Heart left ventricle (tissue), 16 donors: ENCODE results near the gene PHF1. TPM values are rescaled to one million over a fixed set of nuclear protein-coding genes. Genes with fewer than 3 reads are reported as not detected.

ENCODE experiments used
- ATAC-seq, 4 donors: fragments of 200-7000 bp; cut with Tn5 transposase; one replicate each; pipeline ENCODE4 v1.9.1; 2020 to 2022; ENCODE audit warnings: moderate library complexity in 4 of 4, mild to moderate bottlenecking in 3 of 4, moderate number of reproducible peaks in 1 of 4
- DNase-seq, 5 donors: peaks; one replicate each; pipeline ENCODE4 v3.0.0-alpha.2; 2020
- H3K27ac ChIP-seq, 12 donors: fragments of 200-600 bp; sonication (generic) in 4 of 12; one replicate each; pipeline versions ENCODE4 v1.5.0 to v1.8.0; 2016 to 2022; ENCODE audit warnings: mild to moderate bottlenecking in 2 of 12
- H3K27me3 ChIP-seq, 9 donors: fragments of 200-600 bp; sonication (generic) in 2 of 9; one replicate each; pipeline versions ENCODE4 v1.5.1 to v1.8.0; 2016 to 2022; ENCODE audit warnings: mild to moderate bottlenecking in 3 of 9
- H3K36me3 ChIP-seq, 9 donors: fragments of 200-600 bp; sonication (generic) in 2 of 9; one replicate each; pipeline versions ENCODE4 v1.5.0 to v1.8.0; 2018 to 2022; ENCODE audit warnings: mild to moderate bottlenecking in 2 of 9
- H3K4me1 ChIP-seq, 12 donors: fragments of 200-600 bp; sonication (generic) in 4 of 12; one replicate each; pipeline versions ENCODE4 v1.5.0 to v1.8.0; 2016 to 2022; ENCODE audit warnings: mild to moderate bottlenecking in 3 of 12
- H3K4me3 ChIP-seq, 12 donors: fragments of 200-600 bp; sonication (generic) in 4 of 12; one replicate each; pipeline versions ENCODE4 v1.5.0 to v1.8.0; 2017 to 2022; ENCODE audit warnings: mild to moderate bottlenecking in 9 of 12, moderate library complexity in 4 of 12
- H3K9me3 ChIP-seq, 12 donors: fragments of 200-600 bp; sonication (generic) in 4 of 12; one replicate each; pipeline versions ENCODE4 v1.5.0 to v1.8.0; 2016 to 2022; ENCODE audit warnings: mild to moderate bottlenecking in 1 of 12
- CTCF ChIP-seq, 12 donors: fragments of 200-600 bp; sonication (generic) in 4 of 12; IDR thresholded peaks; one replicate each; pipeline versions ENCODE4 v1.5.0 to v1.8.0; 2018 to 2022; ENCODE audit warnings: antibody characterized with exemption in 12 of 12, mild to moderate bottlenecking in 5 of 12
- POLR2A ChIP-seq, 2 donors: fragments of 450-650 bp; IDR thresholded peaks; one replicate each; pipeline ENCODE4 v1.6.1; 2017; ENCODE audit warnings: antibody characterized with exemption in 2 of 2, mild to moderate bottlenecking in 2 of 2, moderate library complexity in 2 of 2
- WGBS, 4 donors: extraction: QIAGEN DNeasy Blood & Tissue Kit in 2 of 4; methylation state at CpG; one replicate each; pipeline versions ENCODE4 v1.1.5 to v1.1.7; 2013 to 2018; 5-methylcytosine and 5-hydroxymethylcytosine counted together
- intact Hi-C, 10 donors: fragments of 100-400 bp; cut with DNase I; formaldehyde crosslinking; loops; one replicate each; pipeline versions ENCODE4 v1.11.1 to v1.14.2; 2022
- polyA plus RNA-seq, 2 donors: library from polyadenylated mRNA; stranded (reverse); fragments of 200-250 nt; gene quantifications; one replicate each; pipeline ENCODE4 v1.2.3, GENCODE V29; 2013
- total RNA-seq, 9 donors: library from RNA; depleted of rRNA in 2 of 9; stranded (reverse); fragments of >200 nt in 2 of 9; fragmentation: NEBNext Ultra II Directional in 3 of 9; extraction: Animal tissue kit (Norgen Biotek cat#: 25700) in 3 of 9; gene quantifications; one replicate each; pipeline versions ENCODE4 v1.1.0 to v1.2.4, GENCODE V29; 2016 to 2023
- donor health status: ischemic (EF 13 %, LVEDD 7.1; RV severe dilation, severe dysfunction).
- donor health status: healthy with polysubstance abuse.
- donor health status: DM: no; HTN: yes; CAD: no.
- donor health status: DM: no; HTN: no; CAD: no.
- donor health status: ischemic (EF 25% LVEDD 6.9; RV normal size, moderate dysfunction).
- donor health status: ischemic (EF 25% LVEDD 5.7; RV mildly dilated, moderate dysfunction).
- donor health status: healthy.
- donor health status: DM: yes; HTN: yes; CAD: no.
- donor health status: ischemic (EF 35%, LVEDD 5.7; RV mildly dilated, moderate dysfunction).
- donor health status: nonischemic (EF 11% LVEDD 7.7; RV severe dilation, severe dysfunction).
- donor health status: DM: yes; HTN: yes; CAD: no.
- donor health status: PGD.
- donor health status: ischemic (EF 29% LVEDD 5.4; RV normal size, mild dysfunction).
- donor health status: nonischemic (EF 23%, LVEDD 6.1; RV moderate dilation, normal function).

PHF1 gene
- total and polyA plus RNA-seq, 11 donors = 43.0 to 82.1 (median 50.0) TPM

GRCh38 chr6:33452496-33452895 lies 41.7 kb downstream of the PHF1 start:
- no peak overlapping the region for H3K4me3 ChIP-seq
- DNase-seq = no peak
- intact Hi-C loops = loop anchor here in 1 of 10 donors (5.0 kb wide), 1 partner anchor 120 kb away; no protein-coding TSS in a partner anchor
- peaks cover 0 to 29% (median 17%) of the 10 kb centered on the region in 9 donors for H3K36me3 ChIP-seq
- ATAC-seq = no peak
- TF ChIP-seq POLR2A (IDR thresholded peaks at IDR 0.05) = no peak
- H3K27ac ChIP-seq = peak overlapping the region in 1 of 12 donors; percentile 86
- H3K4me1 ChIP-seq = peaks cover 0 to 39% (median 17%) of the 10 kb centered on the region in 12 donors
- H3K9me3 ChIP-seq = no peaks in the 10 kb centered on the region
- 88 to 94% (median 92%) methylated on average over 2 to 4 of the region's 4 CpGs for WGBS, 4 donors
- H3K27me3 ChIP-seq = no peaks in the 10 kb centered on the region

DNA sequence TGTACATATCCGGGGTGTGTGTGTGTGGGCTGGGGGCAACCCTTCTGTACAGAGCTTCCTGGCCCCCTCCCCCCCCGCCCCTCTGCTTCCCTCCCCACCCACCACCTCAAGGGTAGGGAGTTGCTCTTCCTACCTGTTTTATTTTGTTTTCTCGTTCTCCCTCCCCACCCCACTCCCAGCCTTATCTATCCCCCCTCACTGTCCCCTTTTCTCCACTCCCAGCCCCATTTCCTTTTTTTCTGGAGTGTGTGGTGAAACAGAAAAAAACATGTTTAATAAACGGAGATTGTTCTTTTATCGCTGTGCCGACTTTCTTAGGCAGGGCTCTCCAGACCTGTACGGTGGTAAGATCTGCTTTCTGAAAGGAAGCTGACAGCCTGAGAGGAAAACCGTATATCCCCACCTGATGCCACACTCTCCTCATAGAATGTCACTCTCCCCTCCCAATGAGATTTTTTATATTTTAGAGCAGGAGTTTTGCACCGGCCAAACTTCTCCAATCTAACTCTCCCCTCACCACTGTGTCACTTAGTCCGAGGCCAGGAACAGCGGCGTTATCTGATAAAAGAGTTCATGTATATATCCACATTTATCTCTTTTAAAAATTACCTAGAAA lies 42.7 kb downstream of the PHF1 start:
- no peaks in the 10 kb centered on the region for H3K27me3 ChIP-seq
- no peak for DNase-seq
- H3K4me3 ChIP-seq = peak overlapping the region; percentile 71 to 99 (median 88)
- no peaks in the 10 kb centered on the region for H3K9me3 ChIP-seq
- H3K36me3 ChIP-seq = peaks cover 0 to 22% (median 10%) of the 10 kb centered on the region in 9 donors
- H3K27ac ChIP-seq = peak overlapping the region; percentile 21 to 88 (median 86)
- 4 to 6% (median 5%) methylated on average over 12 of the region's 12 CpGs for WGBS, 4 donors
- no peak for TF ChIP-seq POLR2A (IDR thresholded peaks at IDR 0.05)
- no peak for TF ChIP-seq CTCF (IDR thresholded peaks at IDR 0.05)
- peaks cover 0 to 39% (median 17%) of the 10 kb centered on the region in 12 donors for H3K4me1 ChIP-seq
- ATAC-seq = no peak
- intact Hi-C loops = loop anchor here in 2 of 10 donors (1.0 to 5.0 kb wide), 3 partner anchors 43 to 119 kb away; partner anchors contain the start of gene KIFC1 (in 1 of the 2)

GRCh38 chr6:33454009-33454946 lies 43.5 kb downstream of the PHF1 start, which contains the start of gene ZBTB9:
TSS of gene ZBTB9 (plus strand) at chr6:33454576. CDS start at chr6:33455101, 525 bp downstream.
- Histone ChIP-seq H3K27ac (peak within 1 kb of the TSS; percentile 21 to 88 (median 86)), H3K36me3 (peaks cover 0 to 22% (median 7%) of the 10 kb centered on the region in 9 donors), H3K9me3 (no peaks in the 10 kb centered on the region), H3K4me3 (peak within 1 kb of the TSS; percentile 71 to 99 (median 88)), H3K4me1 (peaks cover 0 to 39% (median 17%) of the 10 kb centered on the region in 12 donors), H3K27me3 (no peaks in the 10 kb centered on the region)
- intact Hi-C loops = loop anchor here in 2 of 10 donors (1.0 to 5.0 kb wide), 3 partner anchors 44 to 118 kb away; partner anchors contain the start of gene KIFC1 (in 1 of the 2)
- ATAC-seq (peak; percentile 99 to 100 (median 100)), DNase-seq (peak; percentile 96 to 98 (median 97))
- TF ChIP-seq POLR2A (IDR thresholded peaks at IDR 0.05) (peak; percentile 83 to 96), CTCF (IDR thresholded peaks at IDR 0.05) (no peak)
- WGBS, 4 donors = 0 to 1% (median 1%) methylated on average over 24 to 65 of the region's 65 CpGs

DNA sequence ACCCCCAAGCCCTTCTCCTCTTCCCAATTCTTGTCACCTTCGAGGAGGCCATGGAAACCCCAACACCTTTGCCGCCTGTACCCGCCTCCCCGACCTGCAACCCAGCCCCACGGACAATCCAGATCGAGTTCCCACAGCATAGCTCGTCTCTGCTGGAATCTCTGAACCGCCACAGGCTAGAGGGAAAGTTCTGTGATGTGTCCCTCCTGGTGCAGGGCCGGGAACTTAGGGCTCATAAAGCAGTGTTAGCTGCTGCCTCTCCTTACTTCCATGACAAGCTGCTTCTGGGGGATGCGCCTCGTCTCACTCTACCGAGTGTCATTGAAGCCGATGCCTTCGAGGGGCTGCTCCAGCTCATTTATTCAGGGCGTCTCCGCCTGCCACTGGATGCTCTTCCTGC lies 44.2 kb downstream of the PHF1 start:
- no peaks in the 10 kb centered on the region for H3K9me3 ChIP-seq
- DNase-seq (no peak), ATAC-seq (no peak)
- H3K36me3 ChIP-seq = peaks cover 0 to 22% (median 7%) of the 10 kb centered on the region in 9 donors
- 45 to 53% (median 50%) methylated on average over 15 to 16 of the region's 16 CpGs for WGBS, 4 donors
- TF ChIP-seq POLR2A (IDR thresholded peaks at IDR 0.05) (no peak), CTCF (IDR thresholded peaks at IDR 0.05) (no peak)
- intact Hi-C loops = no loop called here
- peak overlapping the region; percentile 71 to 99 (median 88) for H3K4me3 ChIP-seq
- peaks cover 0 to 32% (median 17%) of the 10 kb centered on the region in 12 donors for H3K4me1 ChIP-seq
- H3K27me3 ChIP-seq = no peaks in the 10 kb centered on the region
- H3K27ac ChIP-seq = peak overlapping the region in 7 of 12 donors; percentile 67 to 88 (median 86)
